ENCODE results near the gene CENPO.

CENPO gene

DNA sequence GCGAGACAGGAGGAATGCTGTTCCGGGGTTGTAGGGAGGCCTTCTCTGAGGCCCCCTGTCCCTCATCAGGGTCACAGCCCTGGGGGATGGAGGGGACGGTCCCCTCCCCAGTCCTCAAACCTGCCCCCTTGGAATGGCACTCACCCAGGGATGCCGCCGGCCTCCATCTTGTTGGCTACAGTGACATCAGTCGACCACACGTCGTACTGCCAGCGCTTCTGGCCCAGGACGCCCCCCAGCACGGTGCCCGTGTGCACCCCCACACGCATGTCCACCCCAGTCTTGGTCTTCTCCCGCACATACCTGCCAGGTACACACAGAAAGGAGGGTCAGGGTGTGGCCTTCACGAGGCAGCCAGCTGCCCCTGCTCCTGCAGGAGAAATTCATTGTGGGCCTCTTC, 46.5 kb downstream of the CENPO start:
- DNase-seq = no peak

DNA sequence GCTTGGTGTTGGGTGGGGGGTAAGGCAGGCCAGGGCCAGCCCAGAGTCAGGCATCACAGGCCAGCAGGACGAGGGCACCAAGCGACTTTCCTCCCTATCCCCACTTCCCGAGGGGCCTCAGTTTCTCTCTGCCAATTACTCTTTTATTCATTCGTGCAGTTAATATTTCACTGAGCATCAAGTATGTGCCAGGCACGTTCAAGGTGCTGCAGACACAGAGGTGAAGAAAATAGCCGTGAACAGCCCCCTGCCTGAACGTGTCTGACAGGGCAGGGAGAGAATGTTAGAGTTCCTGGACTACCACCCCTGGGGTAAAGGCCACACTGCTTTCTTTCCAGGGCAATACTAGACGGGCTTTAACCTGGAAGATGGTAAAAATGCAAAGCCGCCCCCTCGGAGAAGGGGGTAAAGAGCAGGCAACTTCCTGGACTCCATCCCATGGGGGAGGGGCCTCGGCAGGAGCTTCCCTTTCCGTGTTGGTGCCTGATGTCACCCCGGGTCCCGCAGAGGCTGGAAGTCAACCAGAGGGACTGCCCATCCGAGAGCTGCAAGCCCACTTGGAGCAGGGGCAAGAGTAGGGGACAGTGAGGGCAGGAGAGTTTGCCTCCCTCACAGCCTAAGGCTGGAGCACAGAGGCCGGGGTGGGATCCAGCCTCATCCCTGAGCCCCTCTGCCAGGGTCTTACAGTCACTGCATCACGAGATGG, 47.1 kb downstream of the CENPO start:
- DNase-seq = no peak

GRCh38 chr2:24840962-24841945, 48.0 kb downstream of the CENPO start:
- no peak for DNase-seq

GRCh38 chr2:24842081-24843050, 49.1 kb downstream of the CENPO start:
- no peak for DNase-seq

DNA sequence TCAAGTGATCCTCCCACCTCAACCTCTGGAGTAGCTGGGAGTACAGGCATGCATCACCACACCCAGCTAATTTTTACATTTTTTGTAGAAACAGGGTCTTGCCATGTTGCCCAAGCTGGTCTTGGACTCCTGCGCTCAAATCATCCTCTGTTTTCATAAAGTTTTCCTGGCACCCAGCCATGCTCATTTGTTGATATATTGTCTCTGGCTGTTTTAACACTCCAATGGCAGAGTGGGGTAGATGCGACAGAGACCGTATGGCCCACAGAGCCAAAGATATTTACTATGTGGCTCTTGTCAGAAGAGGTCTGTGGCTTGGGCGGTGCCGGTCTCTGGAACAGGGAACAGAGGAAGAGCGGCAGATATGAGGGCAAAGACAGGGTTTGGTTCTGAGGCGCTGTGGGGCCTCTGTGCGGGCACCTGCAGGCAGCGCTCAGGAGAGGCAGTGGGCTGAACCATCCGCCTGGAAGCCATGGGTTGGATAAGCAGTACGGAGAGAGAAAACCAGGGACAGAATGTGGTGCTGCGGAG, 50.2 kb downstream of the CENPO start:
- DNase-seq = no peak

- no peak for DNase-seq
These were observed 50.9 kb downstream of the CENPO start for GRCh38 chr2:24844023-24844685.

DNA sequence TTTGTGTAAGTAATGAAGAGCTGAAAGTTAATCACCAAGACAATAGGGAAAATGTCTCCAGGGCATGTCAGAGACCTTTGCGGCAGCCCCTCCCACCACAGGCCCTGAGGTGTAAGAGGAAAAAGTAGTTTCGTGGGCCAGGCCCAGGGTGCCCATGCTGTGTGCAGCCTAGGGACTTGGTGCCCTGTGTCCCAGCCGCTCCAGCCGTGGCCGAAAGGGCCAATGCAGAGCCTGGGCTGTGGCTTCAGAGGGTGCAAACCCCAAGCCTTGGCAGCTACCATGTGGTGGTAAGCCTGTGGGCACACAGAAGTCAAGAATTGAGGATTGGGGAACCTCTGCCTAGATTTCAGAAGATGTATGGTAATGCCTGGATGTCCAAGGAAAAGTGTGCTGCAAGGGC, 52.5 kb downstream of the CENPO start:
- DNase-seq = no peak

GRCh38 chr2:24850944-24851343, 57.7 kb downstream of the CENPO start:
- DNase-seq = no peak

GRCh38 chr2:24852026-24852425, 58.8 kb downstream of the CENPO start:
- no peak for DNase-seq

GRCh38 chr2:24852431-24853020, 59.3 kb downstream of the CENPO start:
- no peak for DNase-seq

DNA sequence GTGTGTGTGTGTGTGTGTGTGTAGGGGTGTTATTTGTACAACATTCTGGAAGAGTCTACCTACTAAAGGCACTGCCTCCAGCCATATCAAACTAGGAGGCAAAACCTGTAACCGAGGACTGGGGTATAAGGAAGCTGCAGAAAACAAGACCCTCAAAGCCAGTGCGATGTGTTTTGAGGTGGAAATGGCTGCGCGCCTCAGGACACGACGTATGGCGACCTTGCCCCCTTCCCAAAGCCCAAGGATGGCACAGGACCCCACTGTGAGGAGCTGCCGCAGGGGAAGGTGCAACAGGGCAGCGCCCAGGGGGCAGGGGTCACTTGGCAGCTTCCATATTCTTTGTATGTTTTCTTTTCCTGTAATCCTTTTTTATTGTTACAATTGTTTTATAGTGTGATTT, 59.8 kb downstream of the CENPO start:
- no peak for DNase-seq

DNA sequence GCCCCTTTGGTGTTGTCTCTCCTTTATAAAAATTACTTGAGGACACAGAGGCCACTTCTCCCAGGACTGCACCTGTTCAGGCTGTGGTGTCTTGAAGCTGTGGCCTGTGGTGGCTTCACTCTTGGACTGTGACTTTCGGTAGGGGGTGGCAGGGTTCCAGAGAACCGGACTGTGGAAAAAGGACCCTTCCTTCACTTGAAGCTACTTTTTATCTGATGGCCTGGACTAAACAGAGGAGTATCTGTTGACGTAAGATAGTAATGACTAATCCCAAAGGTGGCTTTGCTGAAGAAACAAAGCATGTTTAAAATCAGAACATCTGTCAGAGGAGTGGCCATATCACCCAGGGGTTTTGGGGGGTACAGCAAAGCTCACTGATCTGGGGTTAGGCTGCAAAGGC, 60.8 kb downstream of the CENPO start:
- no peak for DNase-seq

- DNase-seq = no peak
These were observed 61.9 kb downstream of the CENPO start for GRCh38 chr2:24855022-24855622.

DNA sequence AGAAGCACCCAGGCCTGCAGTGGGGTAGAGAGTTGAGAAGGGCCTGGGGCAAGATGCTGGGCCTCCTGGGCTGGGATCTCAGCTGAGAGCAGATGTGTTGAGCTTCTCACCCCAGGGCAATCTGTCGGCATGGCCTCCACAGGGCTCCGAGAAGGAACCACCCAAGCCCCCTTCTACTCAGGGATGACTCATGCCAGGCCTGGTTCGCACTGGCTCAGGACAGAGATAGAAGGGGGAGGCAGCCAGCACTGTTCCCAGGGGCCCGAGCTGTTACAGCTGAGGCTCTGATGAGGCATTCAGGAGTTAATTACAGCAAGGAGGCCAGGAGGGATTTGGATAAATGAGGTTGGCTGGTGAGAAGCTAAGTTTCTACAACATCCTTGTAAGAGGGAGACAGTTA, 62.5 kb downstream of the CENPO start:
- DNase-seq = no peak

DNA sequence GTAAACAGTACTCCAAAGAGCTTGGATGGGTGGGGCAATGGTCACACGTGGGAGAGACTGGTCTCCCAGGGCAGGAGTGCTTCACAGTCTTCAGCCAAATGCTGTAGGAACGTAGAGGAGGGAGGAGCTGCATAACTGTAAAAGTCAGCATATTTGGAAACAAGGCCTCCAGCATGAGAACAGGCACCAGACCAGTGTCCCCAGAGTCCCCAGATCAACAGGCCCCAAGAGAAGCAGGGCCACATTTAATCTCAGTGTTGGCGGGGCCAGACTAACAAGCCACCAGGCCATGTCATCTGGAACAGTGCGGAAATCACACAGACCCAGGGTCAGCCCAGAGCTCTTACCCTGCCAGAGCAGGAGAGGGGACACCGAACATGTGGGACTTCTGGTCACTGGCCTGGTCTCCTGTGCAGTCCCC, 63.6 kb downstream of the CENPO start:
- DNase-seq = no peak

DNA sequence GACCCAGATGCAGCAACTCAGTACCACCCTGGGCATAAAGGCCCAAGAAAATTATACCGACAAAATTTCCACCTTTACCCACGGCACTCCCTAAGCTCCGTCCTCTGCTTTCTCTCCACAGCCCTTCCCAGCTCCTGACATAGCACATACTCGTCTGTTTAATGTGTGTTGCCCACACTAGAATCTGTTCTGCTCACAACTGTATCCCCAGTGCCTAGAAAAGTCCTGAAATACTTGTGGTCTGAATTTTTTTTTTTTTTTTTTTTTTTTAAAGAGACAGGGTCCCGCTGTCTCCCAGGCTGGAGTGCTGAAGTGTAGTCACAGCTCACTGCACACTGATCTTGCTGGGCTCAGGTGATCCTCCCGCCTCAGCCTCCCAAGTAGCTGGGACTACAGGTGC, 64.5 kb downstream of the CENPO start:
- no peak for DNase-seq

DNA sequence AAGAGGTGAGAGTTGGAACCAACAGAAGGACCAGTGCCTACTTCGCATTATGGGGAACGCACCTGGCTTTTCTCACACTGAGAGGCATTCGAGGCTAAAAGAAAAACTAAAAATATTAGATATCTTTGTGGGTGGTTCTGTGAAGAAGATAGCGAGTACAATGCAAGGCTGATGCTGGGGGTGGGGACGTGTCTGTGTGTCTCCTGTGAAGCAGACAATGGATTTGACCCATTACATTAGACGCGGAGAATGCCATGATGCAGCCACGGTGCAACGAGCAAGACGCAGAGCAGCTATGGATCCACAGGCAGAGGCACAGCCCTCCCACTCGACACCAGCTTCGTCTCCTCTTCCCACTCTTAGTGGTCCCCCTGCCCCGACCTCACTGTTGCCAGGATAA, 65.8 kb downstream of the CENPO start:
- no peak for DNase-seq

DNA sequence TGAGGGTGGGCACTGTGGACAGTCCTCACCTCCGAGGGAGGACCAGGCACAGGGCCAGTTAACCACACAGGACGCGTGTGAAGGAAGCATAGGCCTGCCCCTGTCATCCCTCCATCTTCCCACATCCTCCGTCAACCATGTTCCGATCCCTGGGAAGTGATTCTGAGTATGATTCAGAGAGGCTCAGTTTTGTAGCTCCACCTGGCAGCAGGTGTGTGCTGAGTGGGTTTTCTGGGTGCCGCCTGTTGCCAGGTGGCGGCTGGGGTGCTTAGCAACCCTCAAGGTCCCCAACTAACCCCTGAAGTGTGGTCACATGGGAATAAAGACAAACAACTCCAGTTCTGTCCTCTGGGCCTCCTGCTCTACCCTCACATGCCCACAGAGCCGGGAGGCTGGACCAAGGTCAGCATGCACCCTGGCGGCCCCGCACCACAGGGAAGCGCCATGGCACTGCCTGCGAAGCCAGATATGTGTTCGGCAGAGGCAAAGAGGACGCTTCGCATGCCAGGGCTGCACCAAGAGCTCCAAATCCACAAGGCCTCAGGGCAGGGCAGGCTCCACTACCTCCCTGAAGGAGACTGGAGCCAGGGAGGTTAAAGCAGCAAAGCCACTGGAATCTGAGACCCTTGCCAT, 66.9 kb downstream of the CENPO start:
- no peak for DNase-seq

- no peak for DNase-seq
These were observed 67.4 kb downstream of the CENPO start for GRCh38 chr2:24860631-24861030.

- no peak for DNase-seq
These were observed 68.3 kb downstream of the CENPO start for GRCh38 chr2:24861500-24861899.

DNA sequence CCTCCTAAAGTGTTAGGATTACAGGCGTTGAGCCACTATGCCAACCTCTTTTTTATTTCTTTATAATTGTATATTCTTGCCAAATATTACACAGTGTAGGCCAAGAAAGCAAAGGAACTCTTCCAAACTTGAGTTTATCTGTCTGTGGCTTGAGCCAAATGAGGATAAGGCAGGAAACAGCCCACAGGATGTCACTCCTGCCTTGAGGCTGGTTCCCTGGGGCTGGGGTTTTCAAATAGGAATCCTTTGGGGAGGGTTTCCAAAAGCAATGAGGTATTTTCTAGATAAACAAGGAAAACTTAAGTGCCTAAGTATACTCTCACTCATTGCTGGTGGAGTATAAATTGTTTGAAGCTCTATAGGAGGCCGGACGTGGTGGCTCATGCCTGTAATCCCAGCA, 70.4 kb downstream of the CENPO start:
- DNase-seq = no peak
